Measurements from ENCODE around the gene ZFAND3. TPM values are rescaled to one million over a fixed set of nuclear protein-coding genes. Genes with fewer than 3 reads are reported as not detected.
A peak's percentile ranks its signal among the peaks of the same experiment; 100 is the strongest.

The ZFAND3 gene
- total RNA-seq, 6 donors from 2014 or later = 26.2 to 66.4 (median 55.5) TPM

GRCh38 chr6:37819802-37820717, 533 bp downstream of the ZFAND3 start:
- Histone ChIP-seq H3K4me3 (peak overlapping the region; percentile 85 to 97 (median 88)), H3K9me3 (no peaks in the 10 kb centered on the region), H3K27me3 (no peaks in the 10 kb centered on the region), H3K27ac (peak overlapping the region; percentile 96 to 99 (median 98)), H3K4me1 (peaks cover 38 to 47% (median 43%) of the 10 kb centered on the region in 4 donors), H3K36me3 (no peaks in the 10 kb centered on the region)
- peak in 1 of 4 donors; percentile 37 for TF ChIP-seq POLR2A (IDR thresholded peaks at IDR 0.05)
- no peak for TF ChIP-seq CTCF (IDR thresholded peaks at IDR 0.05)
- peak in 1 of 4 donors; percentile 28 for TF ChIP-seq EP300 (IDR thresholded peaks at IDR 0.05)
- peak; percentile 18 to 75 for TF ChIP-seq POLR2AphosphoS5 (IDR thresholded peaks at IDR 0.05)
- 0% methylated on average over 8 to 16 of the region's 71 CpGs for WGBS, 2 donors
- DNase-seq = peak; percentile 82 to 89
- peak in 1 of 2 donors; percentile 48 for ATAC-seq (ENCODE audit: low FRiP score in 2 of 2)

GRCh38 chr6:37820718-37821079, 1.2 kb downstream of the ZFAND3 start:
- Histone ChIP-seq H3K27me3 (no peaks in the 10 kb centered on the region), H3K36me3 (no peaks in the 10 kb centered on the region), H3K4me1 (peaks cover 39 to 53% (median 49%) of the 10 kb centered on the region in 4 donors), H3K9me3 (no peaks in the 10 kb centered on the region), H3K27ac (peak overlapping the region; percentile 96 to 99 (median 98)), H3K4me3 (peak overlapping the region; percentile 85 to 97 (median 88))
- no peak for ATAC-seq (ENCODE audit: low FRiP score in 2 of 2)
- DNase-seq = no peak
- TF ChIP-seq CTCF (IDR thresholded peaks at IDR 0.05) (no peak), POLR2AphosphoS5 (IDR thresholded peaks at IDR 0.05) (no peak), POLR2A (IDR thresholded peaks at IDR 0.05) (no peak), EP300 (IDR thresholded peaks at IDR 0.05) (no peak)
- 42 to 43% methylated on average over 3 of the region's 3 CpGs for WGBS, 2 donors

GRCh38 chr6:37821446-37821845, 1.9 kb downstream of the ZFAND3 start:
- Histone ChIP-seq H3K4me3 (peak overlapping the region in 1 of 4 donors; percentile 87), H3K9me3 (no peaks in the 10 kb centered on the region), H3K27me3 (no peaks in the 10 kb centered on the region), H3K36me3 (no peaks in the 10 kb centered on the region), H3K4me1 (peaks cover 42 to 60% (median 56%) of the 10 kb centered on the region in 4 donors), H3K27ac (peak overlapping the region in 1 of 4 donors; percentile 99)
- DNase-seq (no peak), ATAC-seq (ENCODE audit: low FRiP score in 2 of 2) (no peak)
- WGBS, 2 donors = 74 to 82% methylated on average over 7 of the region's 7 CpGs
- TF ChIP-seq CTCF (IDR thresholded peaks at IDR 0.05) = no peak
- TF ChIP-seq EP300 (IDR thresholded peaks at IDR 0.05) = no peak
- no peak for TF ChIP-seq POLR2A (IDR thresholded peaks at IDR 0.05)
- TF ChIP-seq POLR2AphosphoS5 (IDR thresholded peaks at IDR 0.05) = no peak

GRCh38 chr6:37822851-37823682, 3.5 kb downstream of the ZFAND3 start:
- peaks cover 49 to 70% (median 67%) of the 10 kb centered on the region in 4 donors for H3K4me1 ChIP-seq
- no peak overlapping the region for H3K4me3 ChIP-seq

More at GRCh38 chr6:37822851-37823682, 3.5 kb downstream of the ZFAND3 start:
- ATAC-seq (ENCODE audit: low FRiP score in 2 of 2) = no peak
- WGBS, 2 donors = 48 to 56% methylated on average over 10 to 12 of the region's 12 CpGs
- TF ChIP-seq EP300 (IDR thresholded peaks at IDR 0.05) (no peak), POLR2A (IDR thresholded peaks at IDR 0.05) (no peak), CTCF (IDR thresholded peaks at IDR 0.05) (no peak), POLR2AphosphoS5 (IDR thresholded peaks at IDR 0.05) (no peak)
- no peaks in the 10 kb centered on the region for H3K27me3 ChIP-seq
- H3K36me3 ChIP-seq = no peaks in the 10 kb centered on the region
- DNase-seq = peak in 1 of 2 donors; percentile 39
- no peaks in the 10 kb centered on the region for H3K9me3 ChIP-seq
- peak overlapping the region in 1 of 4 donors; percentile 19 for H3K27ac ChIP-seq

Measured in upper lobe of left lung (tissue), 6 donors.